HG03196 (cell line): ENCODE measurements around the gene ERFL.
A peak's percentile ranks its signal among the peaks of the same experiment; 100 is the strongest.

ENCODE experiments used
- ATAC-seq: cut with Tn5 transposase; IDR thresholded peaks from one replicate; pipeline ENCODE4 v1.9.1; 2021; ENCODE audit not compliant: unreplicated experiment

ERFL gene

DNA sequence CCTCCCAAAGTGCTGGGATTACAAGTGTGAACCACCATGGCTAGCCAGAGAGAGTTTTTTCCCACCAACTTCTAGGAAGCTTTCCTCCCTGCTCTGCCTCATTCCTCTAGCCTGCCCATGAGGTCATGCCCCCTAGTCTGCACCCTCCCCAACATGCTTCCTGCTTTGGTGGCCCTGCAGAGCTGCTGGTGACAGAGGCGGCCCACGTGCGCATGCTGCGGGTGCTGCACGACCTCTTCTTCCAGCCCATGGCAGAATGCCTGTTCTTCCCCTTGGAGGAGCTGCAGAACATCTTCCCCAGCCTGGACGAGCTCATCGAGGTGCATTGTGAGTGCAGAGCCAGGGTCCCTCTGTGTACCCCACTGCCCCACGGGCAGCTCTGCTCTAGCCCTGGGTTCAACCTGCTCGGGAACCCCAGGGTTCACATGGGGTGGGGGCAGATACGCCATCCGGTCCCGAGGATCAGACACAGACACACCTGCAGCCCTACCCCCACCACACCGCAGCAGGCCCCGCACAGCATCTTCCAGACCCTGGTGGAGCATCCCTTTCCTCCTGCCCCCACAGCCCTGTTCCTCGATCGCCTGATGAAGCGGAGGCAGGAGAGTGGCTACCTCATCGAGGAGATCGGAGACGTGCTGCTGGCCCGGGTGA lies 26.4 kb downstream of the ERFL start:
- no peak for ATAC-seq

DNA sequence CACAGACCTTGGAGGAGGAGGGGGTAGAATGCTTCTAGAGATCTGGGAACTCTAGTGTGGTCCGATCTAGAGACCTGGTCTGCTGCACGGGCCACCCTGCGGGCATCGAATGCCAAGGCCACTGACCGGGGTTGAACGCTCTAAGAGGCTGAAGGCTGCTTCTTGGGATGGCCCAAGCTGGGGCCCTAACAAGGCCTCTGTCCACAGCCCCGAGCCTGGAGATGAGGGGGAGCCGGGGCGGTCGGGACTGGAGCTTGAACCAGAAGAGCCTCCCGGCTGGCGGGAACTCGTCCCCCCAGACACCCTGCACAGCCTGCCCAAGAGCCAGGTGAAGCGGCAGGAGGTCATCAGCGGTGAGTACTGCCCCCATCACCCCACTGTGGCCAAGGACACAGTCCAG lies 30.0 kb downstream of the ERFL start:
- ATAC-seq: no peak

DNA sequence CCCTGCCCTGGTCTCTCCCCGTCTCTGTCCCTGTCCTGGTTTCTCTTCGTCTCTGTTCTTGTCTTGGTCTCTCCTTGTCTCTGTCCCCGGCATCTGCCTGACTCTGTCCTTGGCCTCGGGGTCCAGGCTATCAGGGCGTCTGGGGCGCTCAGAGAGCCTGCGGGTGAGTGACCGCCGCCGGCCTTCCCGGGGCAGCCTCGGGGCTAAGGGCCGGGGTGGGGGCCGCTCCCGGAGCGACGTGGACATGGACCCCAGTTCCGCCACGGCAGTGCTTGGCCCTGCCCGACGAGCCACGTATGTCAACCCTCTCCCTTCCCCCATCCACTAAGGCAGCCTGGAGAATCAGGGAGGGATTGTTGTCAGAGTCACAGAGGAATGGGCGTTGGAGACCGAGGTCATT lies 30.4 kb downstream of the ERFL start:
- ATAC-seq: no peak

DNA sequence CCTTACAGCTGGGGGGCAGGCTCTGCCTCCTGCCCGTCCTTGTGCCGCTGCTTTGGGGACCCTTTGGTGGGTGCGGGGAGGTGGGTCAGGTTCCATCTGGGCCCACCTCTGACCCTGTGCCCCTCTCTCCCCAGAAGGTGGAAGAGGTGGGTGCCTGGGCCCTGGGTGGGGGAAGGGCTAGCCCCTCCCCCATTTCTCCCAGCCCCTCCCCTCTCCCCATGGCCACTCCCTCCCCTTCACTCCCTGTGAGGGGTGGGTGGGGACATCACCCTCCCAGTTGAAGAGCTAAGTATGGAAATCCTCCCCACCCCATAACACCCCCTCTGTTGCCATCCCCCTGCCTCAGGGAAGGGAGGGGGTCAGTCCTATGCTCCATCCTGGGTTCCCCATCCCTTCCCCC lies 31.1 kb downstream of the ERFL start:
- ATAC-seq: no peak

DNA sequence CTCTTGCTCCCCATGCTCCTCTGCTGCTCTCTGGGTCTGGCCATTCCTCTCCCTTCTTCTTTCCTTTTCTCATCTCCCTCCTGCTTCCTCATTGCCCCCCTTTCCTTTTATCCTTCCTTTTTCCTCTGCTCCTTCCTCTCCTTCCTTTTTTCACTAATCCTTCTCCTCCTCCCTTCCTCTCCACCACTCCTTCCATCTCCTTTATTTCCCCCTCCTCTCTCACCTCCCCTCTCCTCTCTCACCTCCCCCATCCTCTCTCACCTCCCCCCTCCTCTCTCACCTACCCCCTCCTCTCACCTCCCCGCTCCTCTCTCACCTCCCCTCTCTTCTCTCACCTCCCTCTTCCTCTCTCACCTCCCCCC lies 31.7 kb downstream of the ERFL start:
- ATAC-seq: no peak

DNA sequence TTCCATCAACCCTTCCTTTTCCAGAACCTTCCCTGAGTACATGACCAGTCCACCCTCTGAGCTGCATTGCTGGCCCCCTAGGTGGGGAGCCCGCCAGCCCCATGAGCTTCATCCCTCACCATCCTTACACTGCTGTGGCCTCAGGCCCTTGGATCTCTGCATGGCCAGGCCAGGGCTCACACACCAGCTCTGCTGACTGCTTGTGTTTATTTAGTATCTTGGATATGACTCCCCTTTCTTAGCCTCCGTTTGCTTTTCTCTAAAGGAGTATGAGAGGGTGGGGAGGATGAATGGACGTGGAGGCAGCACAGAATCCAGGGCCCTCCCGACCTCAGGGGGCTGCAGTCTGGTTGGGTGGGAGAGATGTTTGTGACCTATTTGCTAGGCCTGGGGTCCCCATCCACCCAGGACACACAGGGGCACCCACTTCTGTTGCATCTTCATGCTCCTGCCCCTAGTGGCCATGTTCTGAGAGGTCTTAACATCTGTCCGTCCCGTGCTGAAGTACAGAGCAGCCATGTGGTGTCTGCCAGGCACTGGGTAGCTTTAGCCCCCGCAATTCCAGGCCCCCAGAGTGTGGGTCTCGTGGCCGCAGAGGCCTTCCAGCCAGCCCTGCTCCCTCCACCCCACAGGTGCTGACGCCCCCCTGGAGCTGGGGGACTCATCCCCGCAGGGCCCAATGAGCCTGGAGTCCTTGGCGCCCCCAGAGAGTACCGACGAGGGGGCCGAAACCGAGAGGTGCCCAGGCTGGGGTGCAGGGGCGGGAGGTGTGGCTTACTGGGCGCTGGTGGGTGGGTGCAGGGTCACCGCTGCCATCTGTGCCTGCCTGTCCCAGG lies 32.3 kb downstream of the ERFL start:
- ATAC-seq: no peak

DNA sequence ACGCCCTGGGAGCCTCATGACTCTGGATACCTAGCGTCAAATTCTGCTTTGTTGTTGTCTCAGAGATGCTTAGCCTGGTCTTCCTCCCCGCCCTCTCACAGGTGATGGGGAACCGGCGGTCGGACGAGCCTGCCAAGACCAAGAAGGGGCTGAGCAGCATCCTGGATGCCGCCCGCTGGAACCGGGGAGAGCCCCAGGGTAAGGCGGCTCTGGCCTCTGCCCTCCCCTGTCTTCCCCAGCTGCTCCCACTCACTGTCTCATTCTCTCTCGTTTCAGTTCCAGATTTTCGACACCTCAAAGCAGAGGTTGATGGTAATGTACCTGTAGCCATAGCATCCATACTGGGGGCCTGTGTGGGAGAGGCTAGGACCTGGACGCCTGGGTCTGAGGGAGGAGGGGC lies 33.9 kb downstream of the ERFL start:
- no peak for ATAC-seq

DNA sequence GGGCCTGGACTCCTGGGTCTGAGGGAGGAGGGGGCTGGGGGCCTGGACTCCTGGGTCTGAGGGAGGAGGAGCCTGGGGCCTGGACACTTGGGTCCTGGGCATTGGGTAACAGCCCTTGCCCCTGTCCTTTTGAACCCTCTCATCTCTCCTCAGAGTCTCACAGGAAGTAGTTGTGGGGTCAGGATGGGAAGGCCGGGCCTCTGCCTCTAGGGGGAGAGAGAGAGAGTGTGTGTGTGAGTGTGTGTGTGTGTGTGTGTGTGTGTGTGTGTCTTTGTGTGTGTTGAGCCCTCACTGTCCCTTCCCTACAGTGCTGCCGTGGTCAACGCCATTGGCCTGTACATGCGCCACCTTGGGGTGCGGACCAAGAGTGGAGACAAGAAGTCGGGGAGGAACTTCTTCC lies 34.4 kb downstream of the ERFL start:
- no peak for ATAC-seq

DNA sequence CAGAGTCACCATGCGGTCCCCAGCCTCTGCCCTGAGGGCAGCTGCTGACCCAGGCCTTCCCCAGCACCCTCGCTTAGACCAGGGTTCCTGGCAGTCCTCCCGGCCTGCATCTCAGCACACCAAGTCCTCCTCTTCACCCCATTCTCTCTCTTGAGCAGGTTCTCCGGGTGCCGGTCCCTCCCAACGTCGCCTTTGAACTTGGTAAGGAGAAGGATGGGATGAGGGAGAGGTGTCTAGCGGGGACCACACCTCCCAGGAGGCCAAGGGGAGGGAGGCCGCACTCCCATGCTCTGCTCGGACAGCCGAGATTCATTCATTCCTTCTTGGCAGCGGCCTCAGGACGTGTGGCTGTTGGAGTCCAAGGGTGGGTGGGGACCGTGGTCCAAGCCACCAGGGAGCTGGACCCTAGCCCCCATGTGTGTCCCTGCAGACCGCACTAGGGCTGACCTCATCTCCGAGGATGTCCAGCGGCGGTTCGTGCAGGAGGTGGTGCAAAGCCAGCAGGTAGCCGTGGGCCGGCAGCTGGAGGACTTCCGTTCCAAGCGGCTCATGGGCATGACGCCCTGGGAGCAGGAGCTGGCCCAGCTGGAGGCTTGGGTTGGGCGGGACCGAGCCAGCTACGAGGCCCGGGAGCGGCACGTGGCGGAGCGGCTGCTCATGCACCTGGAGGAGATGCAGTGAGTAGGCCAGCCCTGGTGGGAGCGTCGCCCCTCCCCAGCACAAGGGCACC lies 35.9 kb downstream of the ERFL start:
- ATAC-seq: no peak

DNA sequence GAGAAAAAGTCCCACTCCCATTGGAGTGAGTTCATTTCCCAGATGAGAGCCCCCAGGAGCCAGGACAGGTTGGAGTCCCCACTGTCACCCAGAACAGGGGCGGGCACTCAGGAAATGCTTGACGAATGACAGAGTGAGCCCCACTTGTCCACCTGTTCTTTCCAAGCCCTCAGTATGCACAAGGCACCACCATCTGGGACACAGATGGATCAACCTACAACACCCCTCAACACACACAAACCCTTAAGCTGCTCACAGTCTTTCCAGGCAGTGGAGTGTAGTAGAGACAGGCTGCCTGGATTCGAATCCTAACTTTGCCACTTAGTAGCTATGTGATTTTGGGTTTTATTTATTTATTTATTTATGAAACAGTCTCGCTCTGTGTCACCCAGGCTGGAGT lies 37.3 kb downstream of the ERFL start:
- ATAC-seq: no peak

DNA sequence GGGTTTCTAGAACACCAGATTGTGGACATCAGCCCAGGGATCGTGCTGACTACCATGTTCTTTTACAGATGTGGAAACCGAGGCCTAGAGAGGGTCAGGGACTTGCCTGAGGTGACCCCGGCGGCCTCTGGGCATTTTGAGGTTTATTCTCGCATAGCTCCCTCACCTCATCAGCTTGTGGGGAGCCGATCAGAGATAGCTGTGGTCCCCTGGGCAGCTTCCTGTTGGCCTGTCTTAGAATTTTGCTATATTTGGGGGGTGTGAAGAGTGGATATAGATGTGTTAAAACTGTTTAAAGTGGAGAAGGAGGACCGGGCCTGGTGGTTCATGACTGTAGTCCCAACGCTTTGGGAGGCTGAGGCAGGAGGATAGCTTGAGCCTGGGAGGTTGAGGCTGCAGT lies 38.4 kb downstream of the ERFL start:
- no peak for ATAC-seq

DNA sequence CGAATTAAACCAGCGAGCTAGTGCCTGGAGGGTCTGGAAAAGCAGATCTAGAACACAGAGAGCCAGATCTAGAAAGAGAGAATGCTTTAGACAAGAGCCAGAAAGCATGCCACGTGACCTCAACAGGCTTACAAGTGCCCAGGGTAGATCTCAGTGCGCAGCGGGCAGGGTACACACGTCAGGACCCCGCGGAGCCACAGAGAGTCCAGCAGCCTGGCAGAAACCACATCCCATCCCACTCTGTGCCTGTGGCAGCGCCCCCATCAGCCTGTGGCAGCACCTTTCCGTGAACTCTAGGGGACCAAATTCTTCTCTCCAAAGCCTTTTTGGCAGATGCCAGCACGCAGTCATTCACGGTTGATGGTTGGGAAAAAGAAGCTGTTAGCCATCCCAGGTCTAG lies 39.3 kb downstream of the ERFL start:
- no peak for ATAC-seq

DNA sequence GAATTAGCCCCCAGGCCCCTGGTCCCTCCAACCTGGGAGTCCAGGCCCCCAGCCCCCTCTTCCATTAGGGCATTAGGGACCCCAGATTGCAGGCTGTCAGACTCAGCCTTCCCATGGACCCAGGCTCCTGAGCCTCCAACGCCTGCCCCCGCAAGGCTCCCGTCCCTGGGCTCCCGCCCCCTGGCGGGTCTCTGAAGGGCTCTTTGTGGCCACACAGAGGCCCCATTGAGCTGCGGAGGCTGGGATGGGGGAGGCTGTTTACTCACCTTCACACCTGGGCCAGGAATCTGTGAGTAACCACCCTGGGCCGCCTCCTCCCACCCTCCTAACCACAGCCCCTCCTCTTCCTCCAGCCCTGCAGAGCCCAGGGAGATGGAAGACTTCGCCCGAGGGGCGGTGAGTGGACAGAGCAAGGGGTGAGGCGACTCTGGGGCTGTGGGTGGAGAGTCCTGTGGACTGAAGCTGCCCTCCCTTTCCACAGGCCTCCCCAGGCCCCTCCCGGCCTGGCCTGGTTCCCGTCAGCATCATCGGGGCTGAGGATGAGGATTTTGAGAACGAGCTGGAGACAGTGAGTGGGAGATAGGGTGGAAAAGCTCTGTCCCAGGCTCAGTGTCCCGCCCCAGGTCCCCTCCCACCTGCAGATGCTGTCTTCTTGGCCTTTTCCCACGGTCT lies 40.4 kb downstream of the ERFL start:
- no peak for ATAC-seq

DNA sequence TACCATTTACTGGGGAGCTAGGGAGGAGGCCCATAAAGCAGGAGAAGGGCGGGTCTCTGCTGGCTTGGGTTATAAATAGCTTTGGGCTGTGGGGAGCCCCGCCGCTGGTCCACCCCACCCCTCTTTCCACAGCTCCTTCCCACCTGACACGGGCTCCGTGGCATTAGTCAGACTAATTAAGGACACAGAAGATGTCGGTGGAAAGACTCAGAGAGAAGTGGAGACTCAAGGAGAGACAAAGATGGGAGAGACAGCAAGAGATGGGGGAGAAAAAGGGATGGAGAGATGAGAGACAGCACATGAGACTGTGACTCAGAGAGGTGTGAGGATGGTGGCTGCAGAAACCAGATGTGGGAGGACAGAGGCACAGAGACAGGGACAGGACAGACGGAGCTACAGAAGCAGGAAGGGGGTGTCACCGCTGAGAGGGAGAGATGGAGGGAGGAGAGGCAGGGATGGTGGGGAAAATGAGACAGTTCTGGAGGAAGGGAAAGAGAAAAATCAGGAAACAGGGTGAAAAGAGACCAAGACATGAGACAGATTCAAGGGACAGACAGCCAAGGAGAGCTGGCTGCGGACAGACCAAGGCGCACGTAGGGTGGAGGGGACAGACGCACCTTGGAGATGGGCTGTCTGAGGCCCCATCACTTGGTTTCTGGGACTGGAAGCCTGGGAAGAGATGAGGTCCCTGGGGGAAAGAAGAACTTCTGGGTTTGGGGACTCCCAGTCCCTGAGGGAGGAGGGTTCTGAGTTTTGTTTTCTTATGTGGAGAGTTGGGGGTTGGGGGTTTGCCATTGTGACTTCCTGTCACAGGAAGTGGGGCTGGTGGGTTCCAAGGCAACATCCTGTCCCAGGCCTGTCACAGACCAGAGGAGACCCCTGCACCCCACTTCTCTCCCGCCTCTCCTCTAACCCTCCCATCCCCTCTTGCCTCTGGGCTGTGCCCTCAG lies 41.2 kb downstream of the ERFL start:
- ATAC-seq: no peak

DNA sequence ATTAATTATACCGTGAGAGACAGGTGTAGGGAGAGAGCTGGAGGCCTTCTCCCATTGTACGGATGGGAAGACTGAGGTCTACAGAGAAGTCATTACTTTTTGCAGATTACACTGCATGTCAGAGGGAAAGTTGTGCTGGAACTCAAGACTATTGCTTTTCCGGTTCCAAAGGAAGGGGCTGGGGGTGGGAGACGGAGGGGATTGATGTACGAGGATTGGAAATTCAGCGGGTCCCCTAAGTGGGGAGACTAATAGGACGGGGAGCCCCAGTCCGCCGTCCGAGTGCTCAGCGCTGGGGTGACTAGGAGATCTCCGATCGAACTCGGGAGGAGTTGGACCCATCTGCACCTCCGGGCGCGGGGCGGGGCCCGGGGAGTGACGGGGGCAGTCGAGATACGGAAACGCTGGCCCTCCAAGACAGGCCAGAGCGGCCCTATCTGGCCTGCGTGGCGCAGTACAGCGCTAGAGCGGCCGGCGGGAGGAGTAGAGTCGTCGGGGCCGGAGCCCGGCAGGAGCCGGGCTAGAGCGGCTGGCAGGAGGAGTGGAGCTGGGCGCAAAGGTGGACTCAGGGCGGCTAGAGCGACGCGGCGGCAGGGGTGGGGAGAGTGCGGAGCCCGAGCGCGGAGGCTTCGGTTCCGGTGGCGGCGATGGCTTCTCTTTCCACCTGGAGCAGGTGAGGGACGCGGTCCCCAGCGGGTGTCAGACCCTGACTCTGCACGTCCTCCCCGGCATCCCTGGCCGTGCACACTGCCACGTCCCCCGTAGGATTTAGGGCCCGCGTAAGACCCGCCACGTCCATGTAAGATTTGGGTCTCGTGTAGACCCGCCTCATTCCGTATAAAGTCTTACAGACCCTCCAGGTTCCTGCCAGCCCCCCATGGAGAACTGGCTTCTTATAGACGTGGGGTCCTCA lies 44.2 kb downstream of the ERFL start:
- peak; percentile 69 for ATAC-seq

DNA sequence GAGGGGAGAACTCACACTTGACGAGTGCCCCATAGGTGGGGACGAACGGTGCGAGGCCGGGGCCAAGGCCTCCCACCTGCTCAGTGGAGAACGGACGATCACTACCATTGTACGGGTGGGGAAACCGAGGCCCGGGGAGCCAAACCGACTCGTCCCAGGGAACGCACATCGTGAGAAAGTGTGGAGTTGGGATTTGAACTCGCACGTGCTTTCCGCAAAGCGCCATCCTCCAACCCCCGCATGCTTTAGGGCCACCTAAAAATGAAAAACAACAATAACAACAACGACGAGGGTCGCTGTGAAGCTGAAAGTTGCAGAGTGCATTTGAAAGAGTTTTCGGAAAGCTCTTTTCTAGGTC lies 44.8 kb downstream of the ERFL start:
- ATAC-seq: no peak

DNA sequence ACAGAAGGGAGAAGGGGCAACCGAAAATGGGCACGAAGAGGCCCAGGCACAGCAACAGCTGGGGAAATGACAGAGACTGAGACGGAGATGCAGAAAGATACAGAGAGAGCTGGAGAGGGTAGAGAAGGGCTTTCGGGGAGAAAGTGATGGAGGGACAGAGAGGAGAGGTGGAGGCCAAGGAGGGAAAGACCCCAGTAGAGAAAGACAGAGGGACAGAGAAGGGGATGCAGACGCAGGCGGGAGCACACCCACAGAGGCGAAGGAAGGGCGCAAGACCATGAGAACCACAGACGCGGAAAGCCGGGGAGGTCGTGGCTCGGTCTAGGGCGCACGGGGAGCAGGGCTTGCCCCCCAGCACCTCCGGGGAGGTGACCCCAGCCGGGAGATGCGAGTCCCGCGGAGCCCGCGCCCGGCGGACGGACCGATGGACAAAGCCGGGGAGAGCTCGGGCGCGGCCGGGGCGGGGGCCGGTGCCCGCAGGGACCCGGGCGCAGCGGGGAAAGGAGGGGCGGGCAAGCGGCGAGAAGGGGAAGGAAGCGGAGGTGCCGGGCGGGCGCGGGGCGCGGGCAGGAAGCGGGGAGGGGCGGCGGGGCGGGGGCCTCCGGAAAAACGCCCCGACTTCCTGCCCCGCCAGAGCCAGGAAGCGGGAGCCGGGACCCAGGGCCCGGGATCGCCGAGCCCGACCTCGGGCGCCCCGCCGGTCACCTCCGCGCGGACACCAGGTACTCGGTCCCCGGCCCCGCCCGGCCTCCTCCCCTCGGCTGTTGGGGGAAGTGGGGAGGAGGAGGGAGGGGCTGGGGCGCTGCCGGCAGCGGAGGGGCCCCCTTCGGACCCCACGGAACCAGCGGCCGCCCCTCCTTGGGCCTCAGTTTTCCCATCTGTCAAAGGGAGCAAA lies 45.4 kb downstream of the ERFL start, which contains the start of gene ARHGEF1:
TSS of gene ARHGEF1 (plus strand) at position 617 of the 895 bp plus-strand sequence. CDS start 4,899 bp downstream, outside the sequence.
- no peak for ATAC-seq

DNA sequence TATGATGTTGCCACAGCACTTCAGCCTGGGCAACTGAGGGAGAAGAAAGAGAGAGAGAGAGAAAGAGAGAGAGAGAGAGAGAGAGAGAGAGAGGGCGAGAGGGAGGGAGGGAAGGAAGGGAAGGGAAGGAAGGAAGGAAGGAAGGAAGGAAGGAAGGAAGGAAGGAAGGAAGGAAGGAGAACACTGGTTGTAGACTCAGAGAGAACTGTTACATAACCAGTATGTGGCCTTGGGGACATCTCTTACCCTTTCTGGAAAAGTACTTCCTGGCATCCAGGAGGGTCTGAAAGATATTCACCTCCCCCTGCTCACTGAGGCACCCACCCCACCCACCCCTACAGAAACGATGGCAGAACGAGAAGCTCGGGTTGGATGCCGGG lies 47.9 kb downstream of the ERFL start:
- no peak for ATAC-seq
